Measurements from ENCODE around the gene MORF4L1.
A peak's percentile ranks its signal among the peaks of the same experiment; 100 is the strongest.
"Not testable (repeated sequence)": the region's sequence is repeated elsewhere in the genome, so short reads cannot be mapped to it uniquely, and the experiment has no call there.

Gene MORF4L1

DNA sequence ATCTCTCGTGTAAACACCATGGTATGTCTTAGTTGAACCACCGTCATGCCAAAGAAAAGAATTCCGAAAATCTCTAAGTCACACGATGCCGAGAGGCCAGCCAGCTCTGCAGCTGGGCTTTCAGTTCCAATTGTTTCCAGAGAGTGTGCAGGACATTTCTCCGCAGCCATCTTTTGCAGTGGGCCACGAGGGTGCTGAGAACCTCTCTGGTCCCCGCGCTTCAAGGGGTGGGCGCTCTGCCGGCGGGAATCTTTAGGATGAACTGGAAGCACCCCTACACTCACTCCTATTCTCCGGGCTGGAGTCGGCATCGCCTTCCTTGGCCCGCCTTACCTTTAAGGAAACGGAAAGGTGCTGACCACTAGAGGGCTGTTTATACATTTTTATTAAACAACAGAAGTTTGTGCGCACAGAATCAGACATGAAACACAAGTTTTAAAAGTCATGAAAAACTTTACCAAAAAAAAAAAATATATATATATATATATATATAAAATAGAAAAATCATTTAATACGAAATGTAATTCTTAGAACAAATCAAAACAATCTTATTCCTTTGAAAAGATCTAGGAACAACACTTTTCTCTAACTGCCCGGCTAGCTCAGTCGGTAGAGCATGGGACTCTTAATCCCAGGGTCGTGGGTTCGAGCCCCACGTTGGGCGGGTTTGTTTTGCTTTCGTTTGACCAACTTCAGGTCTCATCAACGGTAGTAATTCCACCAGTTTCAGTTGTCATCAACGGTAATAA, 12.5 kb upstream of the MORF4L1 start:
- DNase-seq (ENCODE audit: low read depth), result peak; percentile 48

DNA sequence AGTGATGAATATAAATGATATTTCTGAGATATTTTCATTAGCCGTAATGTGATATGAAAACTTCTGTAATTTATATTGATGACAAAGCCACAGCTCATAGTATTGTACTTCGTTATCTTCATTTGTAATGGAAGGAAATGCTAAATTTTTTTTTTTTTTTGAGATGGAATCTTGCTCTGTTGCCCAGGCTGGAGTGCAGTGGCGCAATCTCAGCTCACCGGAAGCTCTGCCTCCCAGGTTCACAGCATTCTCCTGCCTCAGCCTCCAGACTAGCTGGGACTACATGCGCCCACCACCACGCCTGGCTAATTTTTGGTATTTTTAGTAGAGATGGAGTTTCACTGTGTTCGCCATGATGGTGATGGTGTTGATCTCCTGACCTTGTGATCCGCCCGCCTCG, 7.1 kb upstream of the MORF4L1 start:
- DNase-seq (ENCODE audit: low read depth), result not testable (repeated sequence)

DNA sequence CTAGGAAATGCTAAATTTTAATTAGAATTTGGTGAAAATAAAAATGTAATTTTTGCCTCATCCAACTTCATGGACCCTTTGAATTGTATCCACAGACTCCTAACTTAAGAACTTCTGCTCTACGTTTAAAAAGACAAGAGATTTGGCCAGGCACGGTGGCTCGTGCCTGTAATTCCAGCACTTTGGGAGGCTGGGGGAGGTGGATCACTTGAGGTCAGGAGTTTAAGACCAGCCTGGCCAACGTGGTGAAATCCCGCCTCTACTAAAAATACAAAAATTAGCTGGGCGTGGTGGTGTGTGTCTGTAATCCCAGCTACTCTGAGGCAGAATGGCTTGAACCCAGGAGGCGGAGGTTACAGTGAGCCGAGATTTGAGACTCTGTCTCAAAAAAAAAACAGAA, 6.7 kb upstream of the MORF4L1 start:
- not testable (repeated sequence) for DNase-seq (ENCODE audit: low read depth)

DNA sequence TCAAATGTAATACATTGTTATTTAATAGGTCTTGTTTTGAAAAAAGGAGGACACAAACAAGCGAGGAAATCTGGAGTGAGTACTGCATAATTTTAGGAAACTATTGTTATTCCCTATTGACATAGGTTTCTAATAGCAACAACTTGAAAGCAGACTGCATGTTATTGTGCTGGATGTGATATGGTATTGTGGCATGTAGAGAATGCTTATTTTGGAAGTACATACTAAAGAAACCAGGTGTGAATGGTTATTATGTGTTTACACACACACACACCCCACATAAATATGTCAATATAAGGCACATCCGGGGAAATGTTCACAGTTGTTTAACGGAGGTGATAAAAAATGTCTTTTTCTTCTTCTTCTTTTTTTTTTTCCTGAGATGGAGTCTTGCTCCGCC, 5.9 kb upstream of the MORF4L1 start:
- DNase-seq (ENCODE audit: low read depth), result no peak

DNA sequence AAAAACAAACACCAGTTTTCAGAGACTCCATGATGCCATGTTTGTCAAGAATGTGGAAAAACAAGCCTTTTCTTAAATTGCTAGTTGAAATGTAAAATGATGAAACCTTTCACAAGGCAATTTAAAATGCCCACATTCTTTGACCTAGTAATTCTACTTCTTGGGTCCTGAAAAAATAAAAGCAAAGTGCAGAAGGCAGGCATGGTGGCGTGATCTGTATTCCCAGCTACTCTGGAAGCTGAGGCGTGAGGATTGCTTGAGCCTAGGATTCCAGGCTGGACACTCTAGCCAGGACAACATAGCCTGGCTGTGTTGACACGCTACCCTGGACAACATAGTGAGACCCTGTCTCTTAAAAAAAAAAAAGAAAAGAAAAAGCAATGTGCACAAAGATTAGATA, 4.3 kb upstream of the MORF4L1 start:
- no peak for DNase-seq (ENCODE audit: low read depth)

DNA sequence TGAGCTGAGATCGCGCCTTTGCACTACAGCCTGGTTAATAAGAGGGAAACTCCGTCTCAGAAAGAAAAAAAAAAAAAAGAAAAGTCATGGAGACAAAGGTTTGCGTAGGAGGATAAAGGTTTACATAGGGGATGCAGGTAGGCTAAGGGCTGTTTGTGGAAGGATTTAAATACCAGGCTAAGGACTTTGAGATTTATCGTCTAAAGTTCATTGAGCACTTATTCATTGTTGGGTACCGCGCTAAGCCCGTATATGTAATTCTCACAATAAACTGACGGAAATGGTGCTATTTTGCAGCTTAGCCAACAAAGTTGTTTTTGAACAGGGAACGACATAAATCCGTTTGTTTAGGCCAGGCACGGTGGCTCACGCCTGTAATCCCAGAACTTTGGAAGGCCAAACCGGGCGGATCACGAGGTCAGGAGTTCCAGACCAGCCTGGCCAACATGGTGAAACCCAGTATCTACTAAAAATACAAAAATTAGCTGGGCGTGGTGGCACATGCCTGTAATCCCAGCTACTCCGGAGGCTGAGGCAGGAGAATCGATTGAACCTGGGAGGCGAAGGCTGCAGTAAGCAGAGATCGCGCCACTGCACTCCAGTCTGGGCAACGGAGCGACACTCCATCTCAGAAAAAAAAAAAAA, 1.1 kb upstream of the MORF4L1 start:
- DNase-seq (ENCODE audit: low read depth), result not testable (repeated sequence)

DNA sequence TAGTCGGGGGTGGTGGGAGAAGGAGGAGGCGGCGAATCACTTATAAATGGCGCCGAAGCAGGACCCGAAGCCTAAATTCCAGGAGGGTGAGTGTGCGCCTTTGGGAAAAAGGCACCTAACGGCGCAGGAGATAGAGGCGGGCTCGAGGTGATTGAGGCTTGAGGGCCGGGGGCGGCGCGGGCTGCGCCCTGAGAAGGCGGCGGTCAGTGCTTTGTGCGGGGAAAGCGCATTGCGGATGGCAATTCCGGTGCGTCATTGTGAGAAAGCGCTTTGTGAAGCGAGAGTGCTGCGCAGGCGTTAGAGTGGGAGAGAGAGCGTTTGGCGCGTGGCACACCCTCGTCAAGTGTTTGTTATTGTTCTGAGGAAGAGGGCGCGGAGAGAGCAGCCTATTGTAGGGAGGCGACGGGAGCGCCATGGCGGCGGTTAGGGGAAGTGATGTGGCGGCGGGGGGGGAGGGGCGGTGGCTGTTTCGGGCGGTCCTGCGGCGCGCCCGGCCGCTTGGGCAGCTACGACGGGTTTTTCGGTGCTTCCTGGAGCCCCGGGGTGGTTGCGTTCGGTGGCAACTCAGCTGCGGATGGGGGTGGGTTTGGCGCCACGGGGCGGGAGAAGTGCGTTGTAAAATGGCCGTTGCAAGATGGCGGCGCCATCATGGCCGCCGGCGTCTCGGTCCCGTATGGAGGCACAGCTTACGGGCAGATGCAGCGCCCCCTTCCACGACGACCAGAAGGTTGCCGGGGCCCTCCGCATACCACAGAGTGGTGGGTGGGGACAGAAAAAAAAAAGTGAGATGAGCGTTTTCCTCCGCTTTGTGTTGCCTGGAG, 492 bp downstream of the MORF4L1 start:
- peak; percentile 79 for DNase-seq (ENCODE audit: low read depth)

DNA sequence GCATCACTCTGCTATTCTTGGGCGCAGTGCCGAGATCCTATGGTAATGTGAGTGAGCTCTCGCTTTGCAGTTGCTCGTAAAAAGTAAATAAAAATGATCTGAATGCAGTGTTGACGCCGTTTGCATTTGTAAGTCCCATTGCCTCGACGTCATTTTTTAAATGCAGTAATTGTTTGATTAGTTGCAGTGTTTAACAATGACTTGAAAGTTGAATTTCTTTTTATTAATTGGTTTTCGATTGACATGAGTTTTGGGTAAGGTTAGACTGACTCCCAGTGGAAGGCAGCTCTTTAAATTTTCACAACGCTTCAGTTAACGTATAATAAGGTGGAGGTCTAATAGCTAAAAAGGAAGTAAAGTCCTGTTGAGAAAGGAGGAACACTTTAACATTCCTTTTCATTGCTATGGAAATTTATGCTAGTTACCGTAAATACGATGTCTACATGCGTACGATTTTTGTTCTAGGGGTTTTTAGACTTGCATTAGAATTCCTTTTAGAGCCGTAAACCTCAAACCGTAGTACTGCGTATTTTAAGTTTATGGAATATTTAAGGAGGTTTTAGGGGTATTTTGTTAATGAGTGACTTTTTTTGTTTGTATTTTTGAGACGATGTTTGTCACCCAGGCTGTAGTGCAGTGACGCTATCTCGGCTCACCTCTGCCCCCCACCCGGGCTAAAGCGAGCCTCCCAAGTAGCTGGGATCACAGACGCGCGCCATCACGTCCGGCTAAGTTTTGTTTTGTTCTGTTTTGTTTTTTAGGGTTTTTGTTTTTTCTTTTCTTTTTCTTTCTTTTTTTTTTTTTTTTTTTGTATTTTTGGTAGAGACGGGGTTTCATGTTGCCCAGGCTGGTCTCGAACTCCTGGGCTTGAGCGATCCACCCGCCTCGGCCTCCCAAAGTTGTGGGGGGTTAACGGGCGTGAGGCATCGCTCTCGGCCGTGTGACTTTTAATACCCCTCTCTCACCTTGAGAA, 1.4 kb downstream of the MORF4L1 start:
- DNase-seq (ENCODE audit: low read depth), result peak; percentile 23

DNA sequence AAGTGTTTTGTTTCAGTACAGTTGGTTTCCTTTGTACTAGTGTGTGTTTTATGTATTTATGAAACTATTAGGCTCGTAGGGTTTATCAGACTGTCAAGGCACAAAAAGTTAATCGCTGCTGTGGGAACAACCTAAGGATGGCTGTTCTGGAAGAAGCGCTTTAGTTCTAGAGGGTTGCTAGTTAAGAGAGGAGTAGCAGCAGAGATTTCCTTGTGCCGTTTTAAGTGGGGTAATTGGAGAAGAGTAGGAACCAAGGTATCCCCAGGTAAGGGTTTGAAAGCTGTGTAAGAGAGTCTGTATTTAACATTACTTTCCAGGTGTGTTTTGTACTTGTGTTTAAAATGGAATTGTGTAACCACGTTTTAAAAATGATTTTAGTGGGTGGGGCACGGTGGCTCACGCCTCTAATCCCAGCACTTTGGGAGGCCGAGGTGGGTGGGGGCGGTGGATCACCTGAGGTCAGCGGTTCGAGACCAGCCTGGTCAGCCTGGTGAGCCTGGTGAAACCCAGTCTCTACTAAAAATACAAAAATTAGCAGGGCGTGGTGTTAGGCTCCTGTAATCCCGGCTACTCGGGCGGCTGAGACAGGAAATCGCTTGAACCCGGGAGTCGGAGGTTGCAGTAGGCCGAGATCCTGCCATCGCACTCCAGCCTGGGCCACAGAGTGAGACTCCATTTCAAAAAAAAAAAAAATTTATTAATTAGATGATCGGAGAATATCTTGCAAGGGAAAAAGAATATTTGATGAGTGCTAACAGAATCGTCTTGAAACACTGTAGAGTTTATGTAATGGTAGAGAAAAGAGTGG, 2.6 kb downstream of the MORF4L1 start:
- no peak for DNase-seq (ENCODE audit: low read depth)

DNA sequence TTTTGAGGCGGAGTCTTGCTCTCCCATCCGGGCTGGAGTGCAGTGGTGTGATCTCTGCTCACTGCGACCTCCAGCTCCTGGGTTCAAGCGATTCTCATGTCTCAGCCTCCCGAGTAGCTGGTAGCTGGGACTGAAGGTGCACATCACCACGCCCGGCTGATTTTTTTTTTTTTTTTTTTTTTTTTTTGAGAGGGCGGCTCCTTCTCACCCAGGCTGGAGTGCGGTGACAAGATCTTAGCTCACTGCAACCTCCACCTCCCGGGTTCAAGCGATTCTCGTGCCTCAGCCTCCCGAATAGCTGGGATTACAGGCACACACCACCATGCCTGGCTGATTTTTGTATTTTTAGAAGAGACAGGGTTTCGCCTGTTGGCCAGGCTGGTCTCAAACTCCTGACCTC, 4.3 kb downstream of the MORF4L1 start:
- DNase-seq (ENCODE audit: low read depth), result not testable (repeated sequence)

DNA sequence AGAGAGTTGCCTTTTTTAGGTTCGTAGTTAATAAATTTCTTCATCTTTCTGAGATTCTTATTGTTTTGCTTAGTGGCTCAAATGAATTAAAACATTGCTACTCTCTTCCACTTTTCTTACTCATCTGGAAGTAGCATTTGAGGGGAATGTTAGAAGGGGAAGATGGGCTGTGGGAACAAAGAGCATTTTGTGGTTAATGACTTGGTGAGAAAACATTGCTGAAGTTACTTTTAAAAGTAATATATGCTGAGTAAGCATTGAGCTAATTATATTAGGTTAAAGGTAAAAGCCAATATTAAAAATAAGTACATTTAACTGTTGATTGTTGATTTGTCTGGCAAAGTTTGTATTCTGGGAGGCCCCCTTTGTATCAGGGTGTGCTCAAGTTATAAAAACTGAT, 5.7 kb downstream of the MORF4L1 start:
- no peak for DNase-seq (ENCODE audit: low read depth)

DNA sequence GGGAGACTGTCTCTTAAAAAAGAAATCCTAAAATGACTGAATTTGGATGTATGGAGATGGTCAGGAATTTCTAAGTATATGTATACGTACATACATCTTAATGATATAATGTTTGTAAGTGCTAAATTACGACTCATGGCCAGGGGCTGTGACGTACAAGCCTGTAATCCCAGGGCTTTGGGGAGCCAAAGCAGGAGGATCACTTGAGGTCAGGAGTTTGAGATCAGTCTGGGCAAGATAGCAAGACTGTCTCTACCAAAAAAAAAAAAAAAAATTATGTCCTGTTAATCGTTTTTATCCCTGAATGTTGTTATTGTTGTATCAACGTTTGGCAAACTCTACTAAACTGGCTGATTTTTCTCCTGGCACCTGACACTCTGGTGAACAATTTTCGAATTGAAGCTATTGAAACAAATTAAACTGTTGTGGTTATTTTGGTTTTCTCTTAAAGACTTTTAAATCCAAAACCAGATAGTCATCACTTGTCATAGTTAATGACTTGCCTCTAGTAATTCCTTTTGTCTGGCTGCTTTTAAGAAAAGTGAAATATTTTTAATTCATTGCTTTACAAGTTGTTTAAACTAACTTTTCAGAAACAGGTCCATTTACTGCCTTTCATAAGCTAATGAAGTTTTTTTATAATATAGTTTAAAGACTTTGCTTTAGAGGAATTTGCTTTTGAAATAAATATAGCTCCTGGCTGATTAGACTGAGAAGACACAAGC, 7.0 kb downstream of the MORF4L1 start:
- no peak for DNase-seq (ENCODE audit: low read depth)

DNA sequence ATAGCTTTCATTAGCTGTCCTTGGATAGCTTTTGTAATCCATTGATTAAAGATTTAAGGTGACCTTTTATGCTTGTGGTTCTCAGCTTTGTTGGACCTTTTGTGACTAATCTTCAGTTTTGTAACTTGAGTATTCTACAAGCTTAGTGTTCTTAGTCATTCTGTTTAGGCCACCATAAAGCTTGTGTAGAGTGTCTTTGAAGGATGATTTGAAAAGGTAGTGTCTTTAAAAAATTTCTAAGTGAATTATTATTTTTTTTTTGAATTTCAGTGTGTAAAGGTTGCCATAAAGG, 7.5 kb downstream of the MORF4L1 start:
- no peak for DNase-seq (ENCODE audit: low read depth)

DNA sequence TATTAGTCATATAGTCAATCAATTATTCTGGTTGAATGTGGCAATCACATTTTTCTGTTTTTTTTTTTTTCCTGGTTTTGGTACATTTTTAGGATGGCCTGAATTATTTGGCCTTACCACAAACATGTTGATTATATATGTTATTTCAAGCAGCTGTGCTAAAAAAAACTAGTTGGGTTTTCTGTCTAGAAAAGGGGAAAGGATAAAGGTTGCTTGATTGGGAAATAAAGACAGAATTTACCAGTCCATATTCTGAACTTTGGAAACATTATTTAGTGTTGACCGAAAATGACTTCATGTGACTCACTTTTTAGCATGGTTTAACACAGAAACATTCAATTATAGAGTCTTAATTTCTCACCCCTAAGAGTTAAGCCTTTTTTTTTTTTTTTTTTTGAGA, 8.1 kb downstream of the MORF4L1 start:
- no peak for DNase-seq (ENCODE audit: low read depth)

DNA sequence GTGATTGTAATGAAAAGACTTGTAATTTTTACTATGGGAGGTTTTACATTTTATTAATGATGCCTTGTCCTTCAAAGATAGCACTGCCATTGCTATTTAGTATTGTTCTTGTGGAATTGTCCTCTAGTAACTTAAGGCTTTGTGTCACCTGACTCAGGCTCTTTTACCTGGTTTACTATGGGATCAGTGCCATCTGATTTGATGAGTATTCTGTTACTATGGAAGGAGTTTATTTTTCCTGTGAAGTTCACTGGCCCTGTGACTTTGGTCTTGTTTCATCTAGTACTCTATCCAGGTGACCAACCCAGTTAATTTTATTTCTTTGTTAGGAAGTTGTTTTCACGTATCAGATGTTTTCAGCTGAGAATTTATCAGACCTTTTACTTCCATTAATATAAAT, 9.0 kb downstream of the MORF4L1 start:
- no peak for DNase-seq (ENCODE audit: low read depth)

DNA sequence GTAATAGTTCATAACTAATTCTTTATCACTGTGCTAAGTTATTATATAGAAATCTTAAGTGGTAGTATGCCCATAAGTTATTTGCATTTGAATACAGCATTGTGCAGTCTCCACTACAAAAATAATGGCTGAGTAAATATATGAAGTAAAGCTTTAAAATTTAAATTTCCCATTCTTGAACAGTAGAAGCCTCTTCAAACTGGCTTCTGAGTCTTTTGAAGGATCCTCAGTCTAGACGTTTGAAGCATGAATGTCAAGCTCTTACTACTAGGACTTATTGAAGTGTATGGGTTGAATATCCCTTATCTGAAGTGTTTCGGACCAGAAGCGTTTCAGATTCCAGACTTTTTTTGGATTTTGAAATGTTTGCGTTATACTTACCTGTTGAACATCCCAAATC, 16.3 kb downstream of the MORF4L1 start:
- no peak for DNase-seq (ENCODE audit: low read depth)

DNA sequence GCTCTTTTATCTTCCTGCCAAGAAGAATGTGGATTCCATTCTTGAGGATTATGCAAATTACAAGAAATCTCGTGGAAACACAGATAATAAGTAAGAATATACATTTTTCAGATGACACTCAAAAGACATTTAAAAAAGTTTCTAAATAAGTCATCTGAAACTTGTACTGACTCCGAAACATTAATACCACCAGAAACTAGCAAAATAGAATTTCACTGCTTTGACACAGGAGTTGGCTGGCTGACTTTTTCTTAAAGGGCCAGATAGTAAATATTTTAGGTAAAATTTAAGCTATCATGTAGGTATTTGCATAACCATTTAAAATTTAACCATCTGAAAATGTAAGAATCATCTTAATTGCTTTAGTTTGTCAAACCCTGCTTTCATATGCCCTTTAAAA, 20.8 kb downstream of the MORF4L1 start:
- DNase-seq (ENCODE audit: low read depth), result no peak

DNA sequence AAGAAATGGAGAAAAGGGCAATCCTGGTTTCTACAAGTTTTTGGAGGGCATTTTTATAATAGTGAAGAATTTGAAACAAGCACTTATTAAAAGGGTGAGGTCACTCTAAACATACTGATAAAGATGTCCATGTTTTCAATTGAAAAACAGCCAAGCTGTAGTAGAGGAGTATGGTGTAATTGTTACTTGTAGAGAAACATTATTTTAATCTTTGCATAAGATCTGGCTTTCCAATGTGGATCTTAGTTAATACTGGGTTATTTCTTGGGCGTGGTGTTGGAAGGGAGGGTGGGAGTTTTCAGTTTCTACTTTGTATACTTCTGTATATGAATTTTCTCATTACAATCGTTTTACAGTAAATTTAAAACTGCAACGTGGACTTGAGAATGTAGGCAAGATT, 22.8 kb downstream of the MORF4L1 start:
- no peak for DNase-seq (ENCODE audit: low read depth)

DNA sequence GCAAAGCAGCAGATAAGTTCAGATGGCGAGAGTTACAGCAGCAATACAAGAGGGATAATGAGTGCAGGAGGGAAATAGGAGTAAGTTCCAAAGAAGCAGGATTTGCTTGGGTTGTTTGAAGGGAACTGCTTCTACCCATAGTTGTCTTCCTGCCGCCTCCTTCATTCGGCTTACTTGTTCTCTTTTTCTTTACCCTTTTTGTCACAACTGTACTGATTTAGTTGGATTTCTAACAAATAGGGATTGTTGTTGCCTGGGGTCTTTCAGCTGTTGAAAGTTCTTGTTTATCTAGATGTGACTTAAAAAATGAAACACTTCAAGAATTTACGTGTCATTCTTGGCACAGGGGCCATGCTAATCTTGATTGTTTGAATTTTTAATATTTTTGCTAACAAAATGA, 25.9 kb downstream of the MORF4L1 start:
- DNase-seq (ENCODE audit: low read depth), result no peak

DNA sequence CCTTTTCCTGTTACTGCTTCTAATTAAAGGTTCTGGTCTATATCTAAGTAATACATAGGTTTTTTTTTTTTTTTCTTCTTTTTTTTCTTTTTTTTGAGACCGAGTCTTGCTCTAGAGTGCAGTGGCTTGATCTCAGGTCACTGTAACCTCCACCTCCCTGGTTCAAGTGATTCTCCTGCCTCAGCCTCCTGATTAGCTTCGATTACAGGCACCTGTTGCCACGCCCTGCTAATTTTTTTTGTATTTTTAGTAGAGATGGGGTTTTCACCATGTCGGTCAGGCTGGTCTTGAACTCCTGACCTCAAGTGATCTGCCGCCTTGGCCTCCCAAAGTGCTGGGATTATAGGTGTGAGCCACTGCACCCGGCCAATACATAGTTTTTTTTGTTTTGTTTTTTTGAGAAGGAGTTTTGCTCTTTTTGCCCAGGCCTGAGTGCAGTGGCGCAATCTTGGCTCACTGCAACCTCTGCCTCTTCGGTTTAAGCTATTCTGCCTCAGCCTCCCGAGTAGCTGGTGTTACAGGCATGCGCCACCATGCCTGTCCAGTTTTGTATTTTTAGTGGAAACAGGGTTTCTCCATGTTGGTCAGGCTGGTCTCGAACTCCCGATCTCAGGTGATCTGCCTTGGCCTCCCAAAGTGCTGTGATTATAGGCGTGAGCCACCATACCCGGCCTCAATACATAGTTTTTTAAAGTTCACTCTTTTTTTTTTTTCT, 28.3 kb downstream of the MORF4L1 start:
- DNase-seq (ENCODE audit: low read depth), result not testable (repeated sequence)

All from activated T-cell treated with anti-CD3 and anti-CD28 coated beads for 1 hour (primary cell).